CD14-positive monocyte (primary cell): ENCODE measurements around the gene NR6A1. TPM values are rescaled to one million over a fixed set of nuclear protein-coding genes. Genes with fewer than 3 reads are reported as not detected.
A peak's percentile ranks its signal among the peaks of the same experiment; 100 is the strongest.

Source experiments
- DNase-seq, 3 donors: peaks; one replicate each; pipeline ENCODE4 v3.0.0-alpha.2; 2011 to 2022
- H2AFZ ChIP-seq: 2 replicates; pipeline ENCODE4 v1.6.0; 2012; ENCODE audit warnings: mild to moderate bottlenecking, low read depth, low read length, inconsistent platforms; ENCODE audit not compliant: insufficient read depth, poor library complexity, severe bottlenecking
- H3K27ac ChIP-seq, 2 donors: 1 replicate in 1 of 2; 2 replicates in 1 of 2; pipeline ENCODE4 v1.5.1; 2012 to 2013; ENCODE audit warnings: low read length in 2 of 2, control low read depth in 1 of 2, inconsistent platforms in 1 of 2, low read depth in 1 of 2, mild to moderate bottlenecking in 1 of 2
- H3K27me3 ChIP-seq, 2 donors: one replicate each; pipeline versions ENCODE4 v1.6.0 to v1.6.1; 2011 to 2013; ENCODE audit warnings: low read length in 2 of 2; ENCODE audit not compliant: control insufficient read depth in 2 of 2, insufficient read depth in 2 of 2
- H3K36me3 ChIP-seq, 2 donors: replicated peaks in 1 of 2; 1 replicate in 1 of 2; 2 replicates in 1 of 2; pipeline versions ENCODE4 v1.5.1 to v1.6.1; 2012 to 2013; ENCODE audit warnings: low read length in 2 of 2, control low read depth in 1 of 2, inconsistent platforms in 1 of 2, mild to moderate bottlenecking in 1 of 2; ENCODE audit not compliant: insufficient read depth in 2 of 2, control insufficient read depth in 1 of 2
- H3K4me1 ChIP-seq, 2 donors: 1 replicate in 1 of 2; 2 replicates in 1 of 2; pipeline versions ENCODE4 v1.5.1 to v1.6.1; 2012 to 2013; ENCODE audit warnings: low read length in 2 of 2, control low read depth in 1 of 2, inconsistent platforms in 1 of 2, mild to moderate bottlenecking in 1 of 2, moderate library complexity in 1 of 2; ENCODE audit not compliant: insufficient read depth in 2 of 2, control insufficient read depth in 1 of 2
- H3K4me2 ChIP-seq: replicated peaks from 2 replicates; pipeline ENCODE3; 2012; ENCODE audit warnings: low read length, moderate library complexity, mild to moderate bottlenecking; ENCODE audit not compliant: poor library complexity, severe bottlenecking; ENCODE audit errors: extremely low read depth
- H3K4me3 ChIP-seq, 3 experiments: fragments of 200-600 bp in 1 of 3; sonication (generic) in 1 of 3; replicated peaks in 1 of 3; 1 replicate in 2 of 3; 2 replicates in 1 of 3; pipeline ENCODE4 v1.5.1; 2011 to 2013; ENCODE audit warnings: low read length in 3 of 3, mild to moderate bottlenecking in 3 of 3, control low read depth in 2 of 3, low read depth in 2 of 3, inconsistent platforms in 1 of 3, moderate library complexity in 1 of 3
- H3K79me2 ChIP-seq: 2 replicates; pipeline ENCODE4 v1.6.0; 2012; ENCODE audit warnings: mild to moderate bottlenecking, control low read depth, inconsistent platforms, low read length, moderate library complexity; ENCODE audit not compliant: insufficient read depth
- H3K9ac ChIP-seq: 2 replicates; pipeline ENCODE4 v1.6.0; 2017; ENCODE audit warnings: low read length, mild to moderate bottlenecking; ENCODE audit not compliant: insufficient read depth, poor library complexity, severe bottlenecking
- H3K9me3 ChIP-seq, 2 donors: replicated peaks in 1 of 2; 1 replicate in 1 of 2; 2 replicates in 1 of 2; pipeline versions ENCODE4 v1.5.1 to v1.6.1; 2012 to 2013; ENCODE audit warnings: low read length in 2 of 2, control low read depth in 1 of 2; ENCODE audit not compliant: control insufficient read depth in 1 of 2, insufficient read depth in 1 of 2
- H4K20me1 ChIP-seq: 2 replicates; pipeline ENCODE4 v1.6.0; 2012; ENCODE audit warnings: mild to moderate bottlenecking, low read length, control low read depth, moderate library complexity; ENCODE audit not compliant: insufficient read depth
- H3K27ac Mint-ChIP-seq, 7 donors: one replicate each; pipeline ENCODE4 v1.8.0; 2020; ENCODE audit warnings: mild to moderate bottlenecking in 7 of 7, mixed read lengths in 7 of 7, moderate library complexity in 6 of 7, inconsistent platforms in 2 of 7
- H3K27me3 Mint-ChIP-seq, 3 donors: one replicate each; pipeline ENCODE4 v1.8.0; 2021 to 2022; ENCODE audit warnings: low read depth in 3 of 3, mild to moderate bottlenecking in 3 of 3, mixed read lengths in 3 of 3, moderate library complexity in 3 of 3, inconsistent platforms in 1 of 3
- H3K36me3 Mint-ChIP-seq, 2 donors: one replicate each; pipeline ENCODE4 v1.8.0; 2020; ENCODE audit warnings: mixed read lengths in 2 of 2, inconsistent platforms in 1 of 2, mild to moderate bottlenecking in 1 of 2
- H3K4me1 Mint-ChIP-seq: one replicate; pipeline ENCODE4 v1.8.0; 2020; ENCODE audit warnings: mild to moderate bottlenecking, mixed read lengths
- H3K4me3 Mint-ChIP-seq, 2 donors: one replicate each; pipeline ENCODE4 v1.8.0; 2020; ENCODE audit warnings: mild to moderate bottlenecking in 2 of 2, mixed read lengths in 2 of 2, moderate library complexity in 1 of 2
- H3K9me3 Mint-ChIP-seq, 7 donors: one replicate each; pipeline ENCODE4 v1.8.0; 2020 to 2022; ENCODE audit warnings: mixed read lengths in 7 of 7, mild to moderate bottlenecking in 6 of 7, moderate library complexity in 6 of 7, inconsistent platforms in 2 of 7
- CTCF ChIP-seq: fragments of 200-600 bp; IDR thresholded peaks from one replicate; pipeline ENCODE4 v1.8.0; 2022; ENCODE audit warnings: antibody characterized with exemption, mild to moderate bottlenecking
- WGBS: methylation state at CpG from one replicate; pipeline ENCODE4 v1.1.5; 2013; ENCODE audit warnings: missing lambda C conversion rate; ENCODE audit not compliant: insufficient coverage; 5-methylcytosine and 5-hydroxymethylcytosine counted together
- intact Hi-C, 2 donors: fragments of 100-400 bp; cut with micrococcal nuclease; formaldehyde crosslinking; loops; one replicate each; pipeline versions ENCODE4 v1.15.0 to v1.15.1; 2023
- polyA plus RNA-seq, 3 donors: library from polyadenylated mRNA; depleted of rRNA in 1 of 3; unstranded in 2 of 3; stranded (reverse) in 1 of 3; fragments of 300-500 nt in 2 of 3; fragments of >200 nt in 1 of 3; fragmentation: Illumina TruSeq in 2 of 3; gene quantifications; 1 replicate in 2 of 3; 2 replicates in 1 of 3; pipeline ENCODE4 v1.2.3, GENCODE V29; 2012 to 2021

Gene NR6A1
- polyA plus RNA-seq, 3 donors: 0.15 to 2.9 (median 0.28) TPM

- Histone ChIP-seq H3K27ac (no peak overlapping the region), H3K9ac (no peak overlapping the region)
Measured at GRCh38 chr9:124802426-124802825, 31.3 kb upstream of the NR6A1 start.

GRCh38 chr9:124801356-124801755, 30.2 kb upstream of the NR6A1 start:
- intact Hi-C loops: no loop called here
- Histone ChIP-seq H3K9ac (no peak overlapping the region), H3K4me2 (no peak overlapping the region), H3K4me3 (no peak overlapping the region), H3K36me3 (no peaks in the 10 kb centered on the region), H3K27ac (peak overlapping the region in 1 of 2 donors; percentile 36), H2AFZ (peak overlapping the region; percentile 72), H4K20me1 (no peaks in the 10 kb centered on the region), H3K4me1 (peaks cover 21 to 24% of the 10 kb centered on the region in 2 donors), H3K27me3 (no peaks in the 10 kb centered on the region), H3K79me2 (no peaks in the 10 kb centered on the region), H3K9me3 (no peaks in the 10 kb centered on the region)
- peak overlapping the region in 3 of 7 donors; percentile 23 to 64 (median 50) for H3K27ac Mint-ChIP-seq
- no peak for DNase-seq
- TF ChIP-seq CTCF: no peak
- H3K36me3 Mint-ChIP-seq: no peaks in the 10 kb centered on the region
- no peak overlapping the region for H3K4me3 Mint-ChIP-seq
- no peaks in the 10 kb centered on the region for H3K9me3 Mint-ChIP-seq
- no CpG with 5 or more reads among the region's 6 CpGs for WGBS
- H3K27me3 Mint-ChIP-seq: peaks cover 1 to 2% (median 2%) of the 10 kb centered on the region in 3 donors
- H3K4me1 Mint-ChIP-seq: peaks cover 25% of the 10 kb centered on the region

More at GRCh38 chr9:124802426-124802825, 31.3 kb upstream of the NR6A1 start:
- no peaks in the 10 kb centered on the region for H3K36me3 Mint-ChIP-seq
- H2AFZ ChIP-seq: peak overlapping the region; percentile 51
- peaks cover 0 to 2% (median 2%) of the 10 kb centered on the region in 3 donors for H3K27me3 Mint-ChIP-seq
- TF ChIP-seq CTCF: no peak
- intact Hi-C loops: no loop called here
- peak overlapping the region in 1 of 7 donors; percentile 60 for H3K27ac Mint-ChIP-seq
- H4K20me1 ChIP-seq: no peaks in the 10 kb centered on the region
- peaks cover 25% of the 10 kb centered on the region for H3K4me1 Mint-ChIP-seq
- no peaks in the 10 kb centered on the region for H3K36me3 ChIP-seq
- no peaks in the 10 kb centered on the region for H3K9me3 Mint-ChIP-seq
- WGBS: 43% methylated on average over 2 of the region's 3 CpGs
- H3K9me3 ChIP-seq: no peaks in the 10 kb centered on the region
- peak overlapping the region in 1 of 2 donors; percentile 48 for H3K4me3 Mint-ChIP-seq
- no peak for DNase-seq
- no peaks in the 10 kb centered on the region for H3K27me3 ChIP-seq
- H3K79me2 ChIP-seq: no peaks in the 10 kb centered on the region
- peaks cover 21 to 24% of the 10 kb centered on the region in 2 donors for H3K4me1 ChIP-seq
- H3K4me2 ChIP-seq: no peak overlapping the region
- no peak overlapping the region for H3K4me3 ChIP-seq
